Activated CD4-positive, alpha-beta T cell treated with anti-CD3 and anti-CD28 coated beads, Interleukin-2, amount 10 ng/mL, durations not matched to agents 7 days and 5 days (primary cell): ENCODE data around the gene PPP1R10. TPM values are rescaled to one million over a fixed set of nuclear protein-coding genes. Genes with fewer than 3 reads are reported as not detected.

Experiments
- CTCF ChIA-PET: fragments of 350-600 bp; sonication (Branson Sonifier 250); formaldehyde crosslinking; loops from one replicate; lab custom pipeline; 2021; ENCODE audit warnings: antibody characterized with exemption; lab: Charles Lee
- POLR2A ChIA-PET: fragments of 350-600 bp; sonication (Branson Sonifier 250); formaldehyde crosslinking; loops from one replicate; lab custom pipeline; 2021; ENCODE audit warnings: antibody characterized with exemption; lab: Charles Lee
- DNase-seq: peaks from one replicate; pipeline ENCODE4 v3.0.0-alpha.2; 2020
- H3K27ac Mint-ChIP-seq: one replicate; pipeline ENCODE4 v1.8.0; 2021; ENCODE audit warnings: mild to moderate bottlenecking, moderate library complexity, mixed read lengths
- H3K27me3 Mint-ChIP-seq: one replicate; pipeline ENCODE4 v1.8.0; 2021; ENCODE audit warnings: mixed read lengths
- H3K36me3 Mint-ChIP-seq: one replicate; pipeline ENCODE4 v1.8.0; 2021; ENCODE audit warnings: low read depth, mixed read lengths
- H3K4me1 Mint-ChIP-seq: one replicate; pipeline ENCODE4 v1.8.0; 2021; ENCODE audit warnings: mixed read lengths
- H3K4me3 Mint-ChIP-seq: one replicate; pipeline ENCODE4 v1.8.0; 2021; ENCODE audit warnings: mild to moderate bottlenecking, moderate library complexity, mixed read lengths
- H3K9me3 Mint-ChIP-seq: one replicate; pipeline ENCODE4 v1.8.0; 2021; ENCODE audit warnings: mixed read lengths
- total RNA-seq, 2 experiments: library from RNA; stranded (reverse); gene quantifications; one replicate each; pipeline ENCODE4 v1.2.3, GENCODE V29; 2021

Gene PPP1R10
- total RNA-seq, 2 experiments from 2014 or later = 99.1 to 117 TPM

GRCh38 chr6:30617565-30618269, 674 bp upstream of the PPP1R10 start, which contains the start of gene MRPS18B:
MRPS18B (plus strand) TSS chr6:30617840; CDS start chr6:30617866, 26 bp downstream.
- Mint-ChIP-seq H3K4me3 (peak within 1 kb of the TSS; percentile 98), H3K9me3 (no peaks in the 10 kb centered on the region), H3K4me1 (peaks cover 41% of the 10 kb centered on the region), H3K36me3 (peaks cover 58% of the 10 kb centered on the region), H3K27ac (peak within 1 kb of the TSS; percentile 100), H3K27me3 (peaks cover 2% of the 10 kb centered on the region)
- DNase-seq = peak; percentile 99
- CTCF ChIA-PET = interaction anchor here (0.9 to 1.5 kb wide), 11 partner anchors 8 to 113 kb away, joined by 3 to 7 read pairs (median 4); partner anchors contain the start of genes ATAT1 and DHX16
- POLR2A ChIA-PET = interaction anchor here (0.7 to 1.0 kb wide), 2 partner anchors 52 to 541 kb away, joined by 3 to 10 read pairs; partner anchors contain the start of gene TCF19

DNA sequence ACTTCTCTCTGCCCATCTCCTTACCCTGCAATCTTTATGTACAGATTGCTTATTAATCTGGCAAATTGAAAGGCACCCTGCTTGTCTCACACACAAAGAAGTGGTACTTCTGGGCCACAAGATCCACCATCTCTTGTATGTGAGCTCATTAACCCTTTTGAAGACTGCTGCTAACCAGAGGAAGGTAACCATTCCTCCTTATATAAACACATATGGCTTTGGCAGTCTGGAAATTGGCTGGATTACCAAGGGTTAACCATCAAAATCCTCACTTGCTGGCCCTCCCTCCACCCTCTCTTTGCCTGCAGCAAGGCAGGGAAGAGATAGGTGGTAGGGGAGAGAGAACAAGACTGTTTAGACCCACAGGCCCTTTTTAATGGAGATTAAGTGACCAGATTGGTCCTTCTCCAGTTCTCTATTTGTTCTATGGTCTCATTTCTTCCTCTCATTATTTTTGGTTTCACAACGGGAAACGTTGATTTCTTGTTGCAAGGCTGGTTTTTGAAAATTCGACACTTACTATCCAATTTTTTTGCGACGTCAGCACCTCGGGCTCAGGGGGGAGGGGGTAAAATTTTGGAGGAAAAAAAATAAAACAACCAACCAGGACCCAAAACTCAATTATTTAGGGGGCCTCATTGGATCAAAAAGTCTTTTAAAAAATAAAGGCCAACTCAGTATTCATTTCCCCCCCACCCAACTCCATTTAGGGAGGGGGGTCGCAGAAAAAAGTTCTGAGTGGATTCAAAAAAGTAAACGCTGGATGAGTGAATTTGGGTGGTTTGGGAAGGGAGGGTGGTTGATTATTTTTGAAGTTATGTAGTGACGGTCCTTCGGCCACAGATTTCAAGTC, 859 bp downstream of the PPP1R10 start:
- peak overlapping the region; percentile 100 for H3K27ac Mint-ChIP-seq
- H3K4me3 Mint-ChIP-seq = peak overlapping the region; percentile 98
- CTCF ChIA-PET = interaction anchor here (0.6 to 2.0 kb wide), 8 partner anchors 10 to 134 kb away, joined by 3 to 9 read pairs (median 4); partner anchors contain the start of gene MDC1
- peak; percentile 38 for DNase-seq
- peaks cover 2% of the 10 kb centered on the region for H3K27me3 Mint-ChIP-seq
- peaks cover 51% of the 10 kb centered on the region for H3K4me1 Mint-ChIP-seq
- H3K9me3 Mint-ChIP-seq = no peaks in the 10 kb centered on the region
- POLR2A ChIA-PET = interaction anchor here (1.0 kb wide), 2 partner anchors 66 to 105 kb away, joined by 3 to 6 read pairs; no protein-coding TSS in a partner anchor
- H3K36me3 Mint-ChIP-seq = peaks cover 60% of the 10 kb centered on the region

DNA sequence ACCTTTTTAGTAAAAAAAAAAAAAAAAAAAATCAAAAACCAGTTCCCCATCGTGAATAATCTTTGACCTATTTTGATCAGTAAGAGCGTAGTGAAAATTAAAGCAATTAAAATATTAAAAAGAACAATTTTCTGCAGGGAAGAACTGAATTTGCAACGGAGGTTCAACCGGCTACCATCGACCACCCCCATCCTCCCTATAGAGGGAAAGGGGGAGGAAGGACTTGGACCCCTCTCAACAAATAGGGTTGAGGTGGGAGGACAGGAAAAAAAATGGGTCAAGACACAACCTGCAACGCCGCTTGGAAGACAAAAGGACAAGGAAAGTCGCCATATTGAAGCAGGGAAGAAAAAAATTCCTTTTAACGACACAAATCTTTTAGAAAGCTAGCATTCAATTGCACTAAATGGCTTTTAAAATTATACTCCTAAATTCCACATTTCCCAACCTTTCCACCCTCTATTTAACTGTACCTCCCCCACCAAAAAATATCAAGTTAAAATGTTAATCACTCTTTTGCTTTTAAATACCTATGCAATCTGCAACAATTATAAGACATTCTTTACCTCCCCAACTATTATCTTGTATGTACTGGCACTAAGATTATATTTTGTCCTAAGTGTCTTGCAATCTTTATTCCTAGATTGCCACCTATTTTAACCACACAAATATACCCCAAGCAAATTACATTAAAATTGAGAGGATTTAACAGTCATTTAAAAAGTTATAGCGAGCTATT, 1.7 kb downstream of the PPP1R10 start:
- H3K27ac Mint-ChIP-seq = peak overlapping the region; percentile 100
- DNase-seq = peak; percentile 44
- POLR2A ChIA-PET = interaction anchor here (0.6 to 1.0 kb wide), 9 partner anchors 44 to 1809 kb away, joined by 3 to 7 read pairs (median 4); partner anchors contain the start of genes ABCF1 and MDC1
- peaks cover 62% of the 10 kb centered on the region for H3K36me3 Mint-ChIP-seq
- CTCF ChIA-PET = interaction anchor here (0.6 to 3.3 kb wide), 17 partner anchors 9 to 160 kb away, joined by 3 to 18 read pairs (median 4); partner anchors contain the start of gene MDC1
- peaks cover 57% of the 10 kb centered on the region for H3K4me1 Mint-ChIP-seq
- peak overlapping the region; percentile 98 for H3K4me3 Mint-ChIP-seq
- peaks cover 2% of the 10 kb centered on the region for H3K27me3 Mint-ChIP-seq
- no peaks in the 10 kb centered on the region for H3K9me3 Mint-ChIP-seq

DNA sequence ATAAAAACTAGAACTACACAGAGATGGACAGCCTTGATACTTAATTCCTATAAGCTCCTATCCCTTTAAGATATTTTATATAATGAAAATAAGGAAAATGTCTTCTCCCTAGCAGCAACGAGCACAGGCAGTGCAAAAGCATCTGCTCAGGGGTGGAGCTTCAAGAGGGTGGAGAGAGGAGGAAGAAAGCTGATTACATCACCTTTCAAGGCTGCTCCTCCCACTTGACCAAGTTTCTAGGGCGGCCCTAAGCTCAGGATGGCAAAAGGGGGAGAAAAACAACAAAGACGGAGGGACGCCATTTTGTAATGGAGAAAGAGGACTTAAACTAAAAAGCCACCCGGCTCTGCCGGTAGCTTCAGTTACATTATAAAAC, 2.2 kb downstream of the PPP1R10 start:
- ChIA-PET POLR2A (interaction anchor here (0.6 to 1.0 kb wide), 8 partner anchors 43 to 1809 kb away, joined by 3 to 7 read pairs (median 4); partner anchors contain the start of genes ABCF1 and MDC1), CTCF (interaction anchor here (0.6 to 3.3 kb wide), 15 partner anchors 9 to 159 kb away, joined by 3 to 18 read pairs (median 4); no protein-coding TSS in a partner anchor)
- Mint-ChIP-seq H3K4me1 (peaks cover 62% of the 10 kb centered on the region), H3K4me3 (peak overlapping the region; percentile 98), H3K9me3 (no peaks in the 10 kb centered on the region), H3K36me3 (peaks cover 67% of the 10 kb centered on the region), H3K27ac (peak overlapping the region; percentile 100), H3K27me3 (peaks cover 2% of the 10 kb centered on the region)
- peak; percentile 96 for DNase-seq

- no peak for DNase-seq
- H3K9me3 Mint-ChIP-seq = no peaks in the 10 kb centered on the region
- H3K27ac Mint-ChIP-seq = peak overlapping the region; percentile 100
- peaks cover 67% of the 10 kb centered on the region for H3K36me3 Mint-ChIP-seq
- H3K4me3 Mint-ChIP-seq = peak overlapping the region; percentile 98
- ChIA-PET POLR2A (interaction anchor here (0.6 to 1.0 kb wide), 9 partner anchors 9 to 850 kb away, joined by 3 to 7 read pairs (median 4); partner anchors contain the start of genes ABCF1 and MDC1), CTCF (interaction anchor here (0.6 to 3.3 kb wide), 20 partner anchors 8 to 1464 kb away, joined by 3 to 18 read pairs (median 5); no protein-coding TSS in a partner anchor)
- H3K27me3 Mint-ChIP-seq = peaks cover 2% of the 10 kb centered on the region
- peaks cover 62% of the 10 kb centered on the region for H3K4me1 Mint-ChIP-seq
Measured at GRCh38 chr6:30614044-30614842, 2.8 kb downstream of the PPP1R10 start.

DNA sequence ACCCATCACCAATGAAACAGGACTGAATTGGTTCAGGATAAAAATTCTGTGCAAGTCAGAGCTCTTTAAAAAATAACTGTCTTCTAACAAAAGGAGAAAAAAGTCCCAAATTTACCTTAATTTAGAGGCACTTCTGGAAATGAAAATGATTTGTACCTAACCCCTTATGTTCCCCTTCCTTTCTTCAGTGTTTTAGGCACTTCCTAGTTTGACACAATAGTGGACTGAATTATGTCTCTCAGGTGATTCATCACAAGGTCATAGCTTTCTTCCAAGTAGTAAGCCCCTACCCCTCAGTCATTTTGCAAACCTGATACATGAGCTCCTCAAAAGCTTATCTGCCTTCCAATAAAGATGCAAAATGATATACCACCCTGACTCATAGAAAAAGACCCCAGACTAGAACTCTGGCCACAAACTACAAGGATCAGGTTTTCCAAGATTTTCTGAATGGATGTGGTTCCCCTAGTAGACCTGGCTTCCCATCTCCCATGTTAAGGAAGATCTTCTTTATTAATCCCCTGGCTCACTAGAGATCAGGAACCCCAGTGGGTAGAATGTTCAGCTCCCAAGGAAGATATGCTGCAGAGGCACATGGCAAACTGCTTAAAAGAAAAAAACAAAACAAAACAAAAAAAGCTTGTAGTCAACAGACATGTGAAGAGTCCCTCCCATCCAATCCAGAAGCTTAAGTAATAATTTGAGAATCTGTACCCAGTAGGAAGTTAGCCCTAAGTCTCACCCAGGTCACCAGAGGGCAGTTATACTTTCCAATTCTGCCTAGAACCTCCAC, 3.6 kb downstream of the PPP1R10 start:
- CTCF ChIA-PET = interaction anchor here (0.6 to 3.3 kb wide), 18 partner anchors 9 to 1465 kb away, joined by 3 to 18 read pairs (median 5); partner anchors contain the start of gene MDC1

DNA sequence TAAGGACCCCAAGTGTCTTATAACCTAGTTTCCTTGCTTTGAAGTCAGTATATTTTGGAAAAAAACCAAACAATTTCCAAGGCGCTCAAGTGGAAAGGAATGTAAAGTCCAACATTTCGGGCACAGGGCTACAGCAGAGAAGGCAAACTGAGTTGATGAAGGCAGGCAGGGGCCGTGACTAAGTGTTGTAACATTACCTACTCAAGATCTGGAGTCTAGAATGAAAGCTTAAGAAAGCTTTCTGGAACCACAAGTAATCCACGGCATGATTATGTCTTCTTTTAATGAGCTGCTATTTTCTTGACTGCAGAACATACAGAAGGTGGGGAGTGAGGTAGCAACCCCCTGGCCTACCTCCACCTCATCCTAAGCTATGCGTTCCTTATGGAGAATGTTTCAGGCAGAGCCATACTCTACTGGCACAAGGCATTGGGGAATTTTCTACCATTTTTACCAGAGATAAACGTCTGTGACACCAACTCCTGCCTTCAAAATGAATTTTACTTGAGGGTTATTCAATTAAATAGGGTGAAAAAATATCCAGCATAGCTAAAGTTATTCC, 4.3 kb downstream of the PPP1R10 start:
- Mint-ChIP-seq H3K27ac (peak overlapping the region; percentile 32), H3K4me1 (peaks cover 60% of the 10 kb centered on the region), H3K4me3 (peak overlapping the region; percentile 25), H3K9me3 (no peaks in the 10 kb centered on the region), H3K36me3 (peaks cover 78% of the 10 kb centered on the region), H3K27me3 (peaks cover 2% of the 10 kb centered on the region)
- DNase-seq = no peak
- POLR2A ChIA-PET = no interaction called here
- CTCF ChIA-PET = interaction anchor here (0.8 to 3.3 kb wide), 14 partner anchors 10 to 131 kb away, joined by 3 to 18 read pairs (median 4); partner anchors contain the start of gene MDC1

More for the DNA sequence above, 3.6 kb downstream of the PPP1R10 start:
- peak overlapping the region; percentile 98 for H3K4me3 Mint-ChIP-seq
- H3K9me3 Mint-ChIP-seq = no peaks in the 10 kb centered on the region
- peaks cover 2% of the 10 kb centered on the region for H3K27me3 Mint-ChIP-seq
- POLR2A ChIA-PET = interaction anchor here (0.7 to 1.0 kb wide), 3 partner anchors 9 to 105 kb away, joined by 3 to 4 read pairs (median 3); no protein-coding TSS in a partner anchor
- peaks cover 73% of the 10 kb centered on the region for H3K36me3 Mint-ChIP-seq
- peaks cover 61% of the 10 kb centered on the region for H3K4me1 Mint-ChIP-seq
- peak overlapping the region; percentile 100 for H3K27ac Mint-ChIP-seq
- no peak for DNase-seq

DNA sequence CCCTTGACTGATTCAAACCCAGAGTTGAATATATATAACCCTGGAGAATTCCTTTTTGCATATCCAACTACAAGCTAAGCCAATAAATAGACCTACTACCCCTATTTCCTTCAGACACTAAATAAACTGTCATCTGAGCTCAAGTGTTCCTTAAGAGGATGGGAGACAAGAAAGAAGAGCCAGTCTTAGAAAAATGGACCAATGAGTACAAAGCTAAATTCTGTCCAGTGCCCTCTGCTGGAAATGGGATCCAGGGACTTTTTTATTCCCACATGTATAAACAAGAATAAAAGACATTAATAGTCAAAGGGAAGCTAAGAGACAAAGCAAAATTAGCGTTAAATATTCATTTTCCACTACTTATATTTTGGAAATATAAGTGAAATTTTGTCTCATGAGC, 4.8 kb downstream of the PPP1R10 start:
- ChIA-PET CTCF (interaction anchor here (1.2 to 3.3 kb wide), 9 partner anchors 11 to 131 kb away, joined by 3 to 18 read pairs (median 5); no protein-coding TSS in a partner anchor), POLR2A (no interaction called here)
- Mint-ChIP-seq H3K4me1 (peaks cover 65% of the 10 kb centered on the region), H3K4me3 (no peak overlapping the region), H3K9me3 (no peaks in the 10 kb centered on the region), H3K27ac (no peak overlapping the region), H3K27me3 (peaks cover 2% of the 10 kb centered on the region), H3K36me3 (peaks cover 83% of the 10 kb centered on the region)
- no peak for DNase-seq

GRCh38 chr6:30611856-30612194, 5.2 kb downstream of the PPP1R10 start:
- no peak overlapping the region for H3K27ac Mint-ChIP-seq
- no peak overlapping the region for H3K4me3 Mint-ChIP-seq
- ChIA-PET CTCF (interaction anchor here (1.8 to 2.5 kb wide), 5 partner anchors 12 to 130 kb away, joined by 4 to 15 read pairs (median 5); no protein-coding TSS in a partner anchor), POLR2A (no interaction called here)
- peaks cover 81% of the 10 kb centered on the region for H3K36me3 Mint-ChIP-seq
- no peaks in the 10 kb centered on the region for H3K9me3 Mint-ChIP-seq
- peaks cover 65% of the 10 kb centered on the region for H3K4me1 Mint-ChIP-seq
- no peaks in the 10 kb centered on the region for H3K27me3 Mint-ChIP-seq
- DNase-seq = no peak
